D341Med (cell line): ENCODE results near the gene VMP1.
"Not testable (repeated sequence)": the region's sequence is repeated elsewhere in the genome, so short reads cannot be mapped to it uniquely, and the experiment has no call there.

ENCODE experiments used
- DNase-seq: peaks from one replicate; pipeline ENCODE4 v3.0.0; 2012; ENCODE audit warnings: low spot score

The VMP1 gene

DNA sequence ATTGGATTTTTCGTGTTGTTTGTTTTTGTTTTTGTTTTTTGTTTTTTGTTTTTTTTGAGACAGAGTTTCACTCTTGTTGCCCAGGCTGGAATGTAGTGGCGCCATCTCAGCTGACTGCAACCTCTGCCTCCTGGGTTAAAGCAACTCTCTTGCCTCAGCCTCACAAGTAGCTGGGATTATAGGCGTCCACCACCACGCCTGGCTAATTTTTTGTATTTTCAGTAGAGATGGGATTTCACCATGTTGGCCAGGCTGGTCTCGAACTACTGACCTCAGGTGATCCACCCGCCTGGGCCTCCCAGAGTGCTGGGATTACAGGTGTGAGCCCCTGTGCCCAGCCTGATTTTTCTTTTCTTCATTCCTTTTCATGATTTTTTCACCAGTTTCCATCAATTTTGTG is 73.1 kb downstream of the VMP1 start:
- DNase-seq = not testable (repeated sequence)

DNA sequence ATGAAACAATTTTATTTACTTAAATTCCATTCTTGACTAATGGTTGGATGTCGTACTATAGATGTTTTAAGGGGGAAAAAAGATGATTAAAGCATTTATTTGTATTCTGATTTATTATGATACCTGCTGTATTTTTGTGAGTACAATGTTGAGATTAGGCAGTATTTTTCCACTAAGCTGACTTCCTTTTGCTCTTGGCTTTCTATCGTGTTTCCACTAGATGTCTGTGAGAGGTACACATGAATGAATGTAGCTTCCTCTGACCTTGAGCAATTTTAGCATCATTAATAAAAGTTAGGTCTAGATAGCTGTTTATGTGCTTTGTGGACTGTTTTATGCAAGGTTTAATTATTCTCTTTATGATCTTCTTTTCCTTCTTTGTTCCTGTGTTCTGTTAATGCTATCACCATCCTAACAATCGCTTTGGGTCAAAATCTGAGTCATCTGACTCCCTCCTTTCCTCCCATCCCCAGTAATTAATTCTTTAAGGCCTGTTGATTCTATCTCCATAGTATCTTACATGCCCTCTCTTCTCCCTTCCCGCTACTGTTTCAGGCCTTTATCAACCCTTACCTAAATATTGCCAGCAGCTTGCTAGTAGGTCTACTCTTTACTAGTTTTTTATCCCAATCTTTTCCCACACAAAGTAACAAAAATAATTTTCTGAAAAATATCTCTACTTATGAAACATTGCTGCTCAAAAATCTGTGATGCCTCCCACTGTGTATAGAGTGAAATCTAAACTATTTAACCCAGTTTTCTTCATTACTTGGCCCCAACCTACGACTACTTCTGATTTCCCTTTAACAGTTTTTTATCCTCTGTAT is 76.0 kb downstream of the VMP1 start:
- no peak for DNase-seq

DNA sequence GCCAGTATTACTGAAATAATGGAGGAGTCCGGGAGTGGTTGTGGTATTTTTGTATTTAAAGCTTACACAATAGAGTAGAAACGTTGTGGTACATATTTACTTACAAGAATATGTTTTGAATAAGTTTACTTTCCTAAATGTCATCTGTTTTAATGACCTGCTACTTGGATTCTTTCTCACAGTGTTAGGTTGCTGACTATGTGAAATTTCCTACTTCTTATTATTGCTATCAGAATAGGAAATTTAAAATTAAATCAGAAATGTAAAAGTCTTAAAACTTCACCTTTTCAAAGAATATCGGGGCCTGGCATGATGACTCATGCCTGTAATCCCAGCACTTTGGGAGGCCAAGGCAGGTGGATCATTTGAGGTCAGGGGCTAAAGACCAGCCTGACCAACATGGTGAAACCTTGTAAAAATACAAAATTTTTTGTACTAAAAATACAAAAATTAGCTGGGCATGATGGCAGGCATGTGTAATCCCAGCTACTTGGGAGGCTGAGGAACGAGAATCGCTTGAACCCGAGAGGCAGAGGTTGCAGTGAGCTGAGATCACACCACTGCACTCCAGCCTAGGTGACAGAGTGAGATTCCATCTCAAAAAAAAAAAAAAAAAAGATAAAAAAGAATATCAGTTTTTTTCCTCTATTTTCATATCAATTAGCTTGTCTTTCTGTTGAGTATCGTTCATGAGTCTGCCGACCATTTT is 77.8 kb downstream of the VMP1 start:
- no peak for DNase-seq

DNA sequence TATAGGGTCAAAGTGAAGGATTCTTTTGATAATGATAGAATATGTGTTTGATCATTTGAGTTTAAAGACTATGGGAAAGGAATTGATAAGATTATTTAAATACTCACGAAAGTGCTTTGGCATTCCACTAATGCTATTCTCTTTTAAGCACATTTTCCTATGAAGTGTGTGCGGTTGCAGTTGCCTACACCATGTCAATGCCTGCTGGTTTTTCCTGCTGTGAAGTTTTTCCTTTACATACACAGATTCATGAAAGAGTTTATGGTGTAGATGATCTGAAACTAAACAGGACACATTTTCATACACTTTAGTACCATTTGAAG is 78.7 kb downstream of the VMP1 start:
- DNase-seq = no peak

DNA sequence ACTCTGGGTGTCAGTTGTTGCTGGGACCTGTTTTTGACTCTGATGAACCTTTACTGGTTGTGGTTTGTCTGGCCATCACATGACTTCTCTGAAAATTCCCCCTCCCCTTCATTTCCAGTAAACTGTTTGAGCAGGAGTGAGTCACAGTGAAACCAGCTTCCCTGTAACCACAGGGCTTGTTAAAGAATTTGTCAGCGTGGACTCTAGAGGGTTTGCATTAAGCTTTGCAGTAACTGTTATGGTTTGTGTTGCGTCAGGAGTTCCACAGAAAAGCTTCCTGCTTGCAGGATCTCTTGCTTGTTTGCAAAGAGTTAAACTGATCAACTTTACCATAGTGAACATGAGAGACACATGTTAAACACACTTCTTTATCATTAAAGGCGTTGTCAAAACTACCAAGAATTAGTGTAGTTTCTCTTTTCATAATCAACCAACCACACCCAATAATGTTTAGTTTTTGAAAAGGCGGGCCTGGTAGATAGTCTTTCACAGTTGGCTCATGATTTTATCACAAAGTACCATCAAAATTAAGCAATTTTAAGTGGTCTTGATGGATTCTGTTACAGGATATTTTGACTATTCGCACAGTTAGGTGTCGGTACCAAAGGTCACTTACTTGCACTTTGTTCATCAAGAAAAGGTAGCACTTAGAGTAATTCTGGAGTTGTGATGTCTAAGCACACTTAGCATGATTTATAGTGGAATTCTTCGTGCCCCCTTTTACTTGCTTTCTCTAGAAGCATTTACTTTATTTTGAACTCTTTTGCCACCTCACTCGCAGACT is 79.3 kb downstream of the VMP1 start:
- DNase-seq = no peak

DNA sequence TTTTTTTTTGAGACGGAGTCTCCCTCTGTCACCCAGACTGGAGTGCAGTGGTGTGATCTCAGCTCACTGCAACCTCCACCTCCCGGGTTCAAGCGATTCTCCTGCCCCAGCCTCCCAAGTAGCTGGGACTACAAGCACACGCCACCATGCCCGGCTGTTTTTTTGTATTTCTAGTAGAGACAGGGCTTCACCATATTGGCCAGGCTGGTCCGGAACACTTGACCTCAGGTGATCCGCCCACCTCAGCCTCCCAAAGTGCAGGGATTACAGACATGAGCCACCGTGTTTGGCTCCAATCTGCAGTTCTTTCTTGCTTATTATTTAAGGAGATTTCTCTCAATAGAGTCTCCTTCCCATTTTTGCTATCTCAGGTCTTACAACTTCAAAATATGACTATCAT is 82.4 kb downstream of the VMP1 start:
- not testable (repeated sequence) for DNase-seq

DNA sequence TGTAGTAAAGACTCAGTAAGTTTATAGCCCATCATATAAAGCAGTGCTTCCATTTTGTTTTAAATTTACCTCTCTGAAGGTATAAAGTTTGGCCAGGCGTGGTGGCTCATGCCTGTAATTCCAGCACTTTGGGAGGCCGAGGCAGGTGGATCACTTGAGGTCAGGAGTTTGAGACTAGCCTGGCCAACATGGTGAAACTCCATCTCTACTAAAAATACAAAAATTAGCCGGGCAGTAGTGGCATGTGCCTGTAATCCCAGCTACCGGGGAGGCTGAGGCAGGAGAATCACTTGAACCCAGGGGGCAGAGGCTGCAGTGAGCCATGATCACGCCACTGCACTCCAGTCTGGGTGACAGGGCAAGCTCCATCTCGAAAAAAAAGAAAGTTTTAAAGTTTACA is 83.0 kb downstream of the VMP1 start:
- DNase-seq = not testable (repeated sequence)

DNA sequence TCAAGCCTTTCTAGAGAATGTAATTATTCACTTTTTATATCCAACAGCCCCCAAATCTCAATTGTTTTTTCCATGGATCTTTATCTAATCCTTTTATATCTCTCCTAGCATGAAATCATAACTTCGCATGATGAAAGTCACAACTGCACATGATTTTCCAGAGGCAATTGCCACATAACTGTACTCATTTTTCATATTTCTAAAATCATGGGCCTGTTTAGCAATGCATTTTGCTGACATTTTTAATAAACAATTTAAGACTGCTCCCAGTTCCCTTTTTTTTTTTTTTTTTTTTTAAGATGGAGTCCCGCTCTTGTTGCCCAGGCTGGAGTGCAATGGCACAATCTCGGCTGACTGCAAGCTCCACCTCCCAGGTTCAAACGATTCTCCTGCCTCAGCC is 83.5 kb downstream of the VMP1 start:
- no peak for DNase-seq

DNA sequence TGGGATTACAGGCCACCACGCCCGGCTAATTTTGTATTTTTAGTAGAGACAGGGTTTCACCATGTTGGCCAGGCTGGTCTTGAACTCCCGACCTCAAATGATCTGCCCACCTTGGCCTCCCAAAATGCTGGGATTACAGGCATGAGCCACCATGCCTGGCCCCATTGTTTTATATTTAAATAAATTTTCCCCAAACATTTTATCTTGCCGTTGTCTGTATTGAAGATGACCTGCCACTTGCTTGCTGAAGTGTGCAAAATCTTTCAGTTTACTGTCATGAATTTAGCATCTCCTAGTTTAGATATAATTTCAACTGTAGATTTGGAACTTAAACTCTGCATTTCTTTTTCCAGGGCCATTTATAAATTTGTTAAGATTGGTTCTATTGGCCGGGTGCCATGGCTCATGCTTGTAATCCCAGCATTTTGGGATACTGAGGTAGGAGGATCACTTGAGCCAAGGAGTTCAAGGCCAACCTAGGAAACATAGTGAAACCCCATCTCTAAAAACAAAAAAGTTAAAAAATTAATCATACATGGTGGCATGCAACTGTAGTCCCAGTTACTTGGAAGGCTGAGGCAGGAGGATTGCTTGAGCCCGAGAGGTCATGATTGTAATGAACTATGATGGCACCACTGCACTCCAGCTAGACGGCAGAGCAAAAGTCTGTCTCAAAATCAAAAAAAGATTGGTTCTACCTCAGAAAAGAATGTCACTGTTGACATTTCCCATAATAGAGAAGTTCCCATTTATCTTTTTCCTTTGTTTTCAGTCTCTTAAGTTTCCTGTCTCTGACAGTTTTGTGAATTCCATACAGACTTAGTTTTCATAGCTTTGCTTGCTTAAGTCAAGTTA is 84.4 kb downstream of the VMP1 start:
- no peak for DNase-seq

DNA sequence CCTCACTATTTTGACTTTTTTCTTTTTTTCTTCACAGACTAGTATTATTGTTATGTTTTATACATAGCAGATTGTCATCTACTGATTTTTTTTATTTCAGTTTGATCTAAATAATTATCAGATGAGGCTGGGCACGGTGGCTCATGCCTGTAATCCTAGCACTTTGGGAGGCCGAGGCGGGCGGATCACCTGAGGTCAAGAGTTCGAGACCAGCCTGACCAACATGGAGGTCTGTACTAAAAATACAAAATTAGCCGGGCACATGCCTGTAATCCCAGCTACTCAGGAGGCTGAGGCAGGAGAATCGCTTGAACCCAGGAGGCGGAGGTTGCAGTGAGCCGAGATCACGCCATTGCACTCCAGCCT is 85.0 kb downstream of the VMP1 start:
- not testable (repeated sequence) for DNase-seq

DNA sequence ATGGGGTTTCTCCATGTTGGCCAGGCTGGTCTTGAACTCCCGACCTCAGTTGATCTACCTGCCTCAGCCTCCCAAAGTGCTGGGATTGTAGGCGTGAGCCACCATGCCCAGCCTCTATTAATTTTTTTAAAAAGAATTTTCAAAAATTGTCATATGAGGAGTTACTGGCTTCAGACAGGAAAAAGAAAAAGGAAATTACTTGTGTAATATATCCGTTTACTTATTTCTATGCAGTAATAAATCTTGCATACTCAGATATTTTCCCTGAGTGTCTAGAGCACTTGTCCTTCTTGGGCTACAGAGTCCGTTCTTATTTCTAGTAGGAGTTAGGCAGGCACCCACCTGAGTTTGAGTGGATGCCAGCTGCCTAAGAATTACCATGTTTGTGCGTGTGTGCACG is 85.8 kb downstream of the VMP1 start:
- DNase-seq = no peak

DNA sequence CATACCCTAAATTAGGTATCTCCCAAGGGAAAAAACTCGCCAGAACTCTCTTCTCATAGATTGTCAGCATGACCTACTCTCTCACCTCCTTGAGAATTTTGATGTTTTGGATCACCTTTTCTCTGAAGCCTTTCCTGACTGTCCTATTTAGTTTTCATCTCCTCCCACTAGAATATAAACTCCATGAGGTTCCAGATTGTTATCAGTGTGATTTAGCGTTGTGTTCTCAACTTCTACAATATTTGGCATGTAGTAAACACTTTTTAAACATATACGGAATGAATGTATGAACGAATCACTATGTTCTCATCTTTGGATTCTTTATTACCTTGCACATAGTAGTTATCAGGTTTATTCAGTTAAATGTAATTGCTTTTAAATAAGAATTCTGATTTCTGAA is 88.7 kb downstream of the VMP1 start:
- no peak for DNase-seq

DNA sequence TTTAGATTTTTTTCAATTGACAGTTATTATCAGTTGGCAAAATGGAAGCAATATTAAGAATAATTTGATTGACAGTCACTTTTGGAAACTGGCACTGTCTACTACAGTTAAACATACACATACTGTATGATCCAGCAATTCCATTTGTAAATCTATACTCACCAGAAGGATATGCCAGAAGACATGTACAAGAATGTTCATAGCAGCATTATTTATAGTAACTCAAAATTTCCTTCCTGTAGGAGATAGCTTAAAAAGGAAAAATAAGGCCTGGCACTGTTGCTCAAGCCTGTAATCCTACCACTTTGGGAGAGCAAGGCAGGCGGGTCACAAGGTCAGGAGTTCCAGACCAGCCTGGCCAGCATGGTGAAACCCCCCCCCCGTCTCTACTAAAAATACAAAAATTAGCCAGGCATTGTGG is 89.3 kb downstream of the VMP1 start:
- DNase-seq = no peak

DNA sequence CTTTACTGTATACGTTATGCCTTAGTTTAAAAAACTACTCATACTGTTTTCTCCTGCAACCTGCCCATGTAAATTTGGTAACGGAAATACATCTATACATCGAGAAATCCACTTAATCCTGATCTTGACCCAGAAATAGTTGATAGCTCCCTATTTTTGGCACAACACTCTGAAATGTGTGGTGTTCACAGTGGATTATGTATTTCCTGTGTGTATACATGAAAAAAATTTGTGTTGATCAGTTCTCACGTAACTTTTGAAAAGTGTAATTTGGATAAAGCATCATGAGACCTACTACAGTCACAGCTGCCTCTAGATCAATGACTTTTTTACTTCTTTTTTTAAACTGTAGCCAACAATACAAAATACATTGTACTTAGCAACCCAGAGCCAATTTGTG is 90.7 kb downstream of the VMP1 start:
- DNase-seq = no peak

DNA sequence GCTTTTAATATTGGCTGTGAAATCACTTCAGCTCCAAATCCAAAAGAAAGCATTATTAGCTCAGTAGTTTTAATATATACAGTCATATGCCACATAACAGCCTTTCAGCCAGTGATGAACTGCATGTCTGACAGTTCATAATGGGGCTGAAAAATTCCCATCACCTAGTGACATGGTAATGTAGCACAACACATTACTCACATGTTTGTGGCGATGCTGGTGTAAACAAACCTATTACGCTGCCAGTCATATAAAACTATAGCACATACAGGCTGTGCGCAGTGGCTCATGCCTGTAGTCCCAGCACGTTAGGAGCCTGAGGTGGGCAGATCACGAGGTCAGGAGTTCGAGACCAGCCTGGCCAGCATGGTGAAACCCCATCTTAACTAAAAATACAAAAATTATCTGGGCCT is 93.1 kb downstream of the VMP1 start:
- no peak for DNase-seq

DNA sequence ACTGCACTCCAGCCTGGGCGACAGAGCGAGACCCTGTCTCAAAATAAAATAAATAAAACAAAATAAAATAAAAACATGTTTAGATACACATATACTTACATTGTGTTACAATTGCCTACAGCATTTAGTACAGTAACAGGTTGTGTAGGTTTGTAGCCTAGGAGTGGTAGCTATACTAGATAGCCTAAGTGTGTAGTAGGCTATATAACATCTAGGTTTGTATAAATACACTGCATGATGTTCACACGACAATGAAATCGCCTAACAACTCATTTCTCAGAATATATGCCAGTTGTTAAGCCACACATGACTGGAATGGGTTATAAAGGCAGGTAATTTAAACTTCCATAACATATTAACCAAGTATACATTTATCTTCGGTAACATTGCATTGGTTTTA is 94.7 kb downstream of the VMP1 start:
- DNase-seq = no peak

DNA sequence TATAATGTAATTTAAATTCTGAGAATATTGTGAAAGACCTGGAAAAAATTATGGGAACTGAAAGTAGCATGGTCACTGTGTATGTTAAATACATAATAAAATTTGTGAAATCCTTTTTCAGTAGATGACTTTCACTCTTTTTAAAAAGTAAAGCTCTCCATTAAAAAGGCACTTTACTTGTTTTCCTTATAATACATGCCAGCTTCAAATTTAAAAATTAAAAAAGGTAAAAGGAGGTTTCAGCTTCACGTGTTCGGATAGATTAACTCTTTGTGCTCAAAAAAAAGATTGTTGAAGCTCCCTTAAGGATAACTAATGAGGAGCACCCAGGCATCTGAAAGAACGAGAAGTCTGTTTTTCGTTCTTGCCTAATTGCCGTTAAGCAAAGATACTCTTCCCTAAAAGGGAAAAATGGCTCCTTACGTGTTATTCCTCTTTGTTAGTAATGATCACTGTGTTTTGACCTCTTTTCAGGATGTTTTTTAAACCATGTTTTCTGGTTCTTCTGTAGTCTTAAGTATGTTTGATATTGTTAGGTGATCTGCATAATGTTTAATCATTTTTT is 97.5 kb downstream of the VMP1 start:
- DNase-seq = no peak

DNA sequence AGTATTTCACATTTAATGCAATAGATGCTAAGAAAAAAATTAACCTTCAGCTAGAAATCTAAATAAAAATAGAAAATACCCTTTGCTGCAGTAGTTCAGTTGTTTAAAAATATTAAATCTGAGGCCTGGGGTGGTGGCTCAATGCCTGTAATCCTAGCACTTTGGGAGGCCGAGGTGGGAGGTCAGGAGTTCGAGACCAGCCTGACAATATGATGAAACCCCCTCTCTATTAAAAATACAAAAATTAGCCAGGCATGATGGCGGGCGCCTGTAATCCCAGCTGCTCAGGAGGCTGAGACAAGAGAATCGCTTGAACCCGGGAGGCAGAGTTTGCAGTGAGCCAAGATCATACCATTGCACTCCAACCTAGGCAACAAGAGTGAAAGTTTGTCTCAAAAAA is 98.9 kb downstream of the VMP1 start:
- DNase-seq = not testable (repeated sequence)

DNA sequence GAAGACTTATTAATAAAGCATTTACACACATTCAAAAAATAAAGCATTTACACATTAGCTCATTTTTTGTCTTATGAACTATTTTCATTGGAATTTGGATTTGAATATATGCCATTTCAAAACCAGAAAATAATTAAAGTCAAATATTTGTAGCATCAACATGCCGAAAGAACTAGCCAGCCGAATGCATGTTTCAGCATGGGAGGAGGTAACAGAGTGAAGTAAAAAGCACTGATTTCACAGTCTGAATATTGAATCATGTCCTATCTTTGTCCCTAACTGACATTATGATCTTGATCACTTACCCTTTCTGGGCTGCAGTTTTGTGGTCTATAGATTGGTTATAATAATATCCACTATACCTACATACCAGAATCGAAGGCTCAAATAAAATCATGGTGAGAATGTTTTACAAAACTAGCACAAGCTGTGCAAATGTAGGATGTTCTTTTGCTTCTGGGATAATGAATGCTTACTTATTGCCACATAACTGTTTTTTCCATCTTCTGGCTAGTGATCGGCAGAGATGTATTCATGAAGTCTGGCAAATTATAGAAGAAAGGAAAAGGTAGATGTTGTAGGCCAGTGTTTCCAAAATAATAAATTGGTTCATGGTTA is 100.5 kb downstream of the VMP1 start:
- DNase-seq = no peak

DNA sequence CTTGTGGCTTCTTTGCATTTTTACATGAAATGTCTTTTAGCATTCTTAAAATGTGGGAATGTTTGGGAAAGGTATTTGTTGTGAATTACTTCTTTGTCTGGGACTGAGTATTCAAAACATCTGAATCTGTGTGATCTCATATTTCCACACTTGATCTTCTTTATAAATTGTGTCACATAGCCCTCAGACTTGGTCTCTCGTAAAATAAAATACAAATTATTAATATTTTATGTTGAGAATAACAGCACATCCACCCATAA is 103.4 kb downstream of the VMP1 start:
- DNase-seq = no peak

DNA sequence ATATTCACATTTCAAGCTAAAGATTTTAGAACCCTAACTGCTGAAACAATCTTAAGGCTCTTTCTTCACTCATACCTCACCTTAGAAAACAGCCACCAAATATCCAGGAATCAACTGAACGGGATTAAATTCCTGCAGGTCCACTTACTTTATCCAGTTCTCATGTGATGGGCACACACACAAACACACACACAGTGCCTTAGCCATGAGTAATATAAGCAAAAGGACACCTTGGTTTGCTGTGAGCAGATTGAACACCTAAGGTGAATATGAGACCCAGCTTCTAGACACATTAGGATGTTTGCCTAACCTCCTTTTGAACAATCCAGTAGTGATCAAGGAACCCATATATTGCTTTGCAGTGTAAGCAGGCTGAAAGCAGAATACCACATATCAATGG is 103.8 kb downstream of the VMP1 start:
- DNase-seq = no peak

DNA sequence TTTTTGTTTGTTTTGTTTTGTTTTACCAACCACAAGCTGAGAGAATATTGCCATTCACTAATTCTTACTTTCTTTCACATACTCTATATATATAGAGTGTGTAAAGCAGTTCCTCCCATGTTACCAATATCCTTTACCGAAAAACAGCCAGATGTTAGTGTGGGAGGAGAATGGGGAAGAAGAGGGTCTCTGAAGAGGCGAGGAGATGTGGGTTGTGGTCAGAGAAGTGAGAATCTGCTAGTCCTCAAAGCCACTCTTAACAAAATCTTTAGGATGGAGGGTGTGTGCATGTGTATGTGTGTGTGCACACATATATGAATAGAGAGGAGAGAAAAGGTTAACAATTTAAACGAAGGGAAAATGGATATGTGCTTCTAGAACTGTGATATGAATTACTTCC is 104.7 kb downstream of the VMP1 start:
- no peak for DNase-seq
